ENCODE data around the gene SYNE4. TPM values are rescaled to one million over a fixed set of nuclear protein-coding genes. Genes with fewer than 3 reads are reported as not detected.
"Not testable (repeated sequence)": the region's sequence is repeated elsewhere in the genome, so short reads cannot be mapped to it uniquely, and the experiment has no call there.

SYNE4 gene
- total RNA-seq, 1 donor from 2014 or later: 1.1 TPM

- H4K20me1 ChIP-seq (ENCODE audit: insufficient read depth, low read length): no peaks in the 10 kb centered on the region
- peaks cover 14% of the 10 kb centered on the region for H3K27me3 ChIP-seq (ENCODE audit: insufficient read depth, low read length)
- peaks cover 4% of the 10 kb centered on the region for H3K9me3 Mint-ChIP-seq (ENCODE audit: unreplicated experiment)
- peaks cover 7% of the 10 kb centered on the region for H3K36me3 Mint-ChIP-seq (ENCODE audit: low read depth, unreplicated experiment)
- no peak overlapping the region for H3K27ac Mint-ChIP-seq (ENCODE audit: unreplicated experiment)
- no peaks in the 10 kb centered on the region for H3K4me1 Mint-ChIP-seq (ENCODE audit: low read depth, unreplicated experiment)
- H2AFZ ChIP-seq (ENCODE audit: low read depth, low read length): no peak overlapping the region
- H3K27me3 Mint-ChIP-seq (ENCODE audit: low read depth, unreplicated experiment): peaks cover 44% of the 10 kb centered on the region
- DNase-seq (ENCODE audit: low read depth) (no peak), FAIRE-seq (no peak)
- TF ChIP-seq CTCF (IDR thresholded peaks at IDR 0.05; ENCODE audit: insufficient read depth, low read depth, low read length): no peak
- peak; percentile 59 for TF ChIP-seq EZH2 (IDR thresholded peaks at IDR 0.05; ENCODE audit: insufficient read depth, low read length)
- H3K4me3 ChIP-seq (ENCODE audit: insufficient read depth, low read depth, low read length): no peak overlapping the region
- H3K36me3 ChIP-seq (ENCODE audit: insufficient read depth, low read length): no peaks in the 10 kb centered on the region
- no peak overlapping the region for H3K27ac ChIP-seq (ENCODE audit: low read depth, low read length)
- peak overlapping the region; percentile 26 for H3K4me2 ChIP-seq (ENCODE audit: low read length)
- H3K4me1 ChIP-seq (ENCODE audit: insufficient read depth, low read length): peaks cover 4% of the 10 kb centered on the region
- H3K79me2 ChIP-seq (ENCODE audit: insufficient read depth, low read length): no peaks in the 10 kb centered on the region
- no peaks in the 10 kb centered on the region for H3K9me3 ChIP-seq (ENCODE audit: insufficient read depth, low read depth, low read length)
- H3K9ac ChIP-seq (ENCODE audit: low read length): no peak overlapping the region
- H3K4me3 Mint-ChIP-seq (ENCODE audit: unreplicated experiment): no peak overlapping the region
These were observed 49.3 kb downstream of the SYNE4 start for GRCh38 chr19:35959040-35959967.

- TF ChIP-seq CTCF (IDR thresholded peaks at IDR 0.05; ENCODE audit: insufficient read depth, low read depth, low read length) (no peak), EZH2 (IDR thresholded peaks at IDR 0.05; ENCODE audit: insufficient read depth, low read length) (no peak)
- Histone ChIP-seq H4K20me1 (ENCODE audit: insufficient read depth, low read length) (no peaks in the 10 kb centered on the region), H3K4me3 (ENCODE audit: insufficient read depth, low read depth, low read length) (no peak overlapping the region), H3K27me3 (ENCODE audit: insufficient read depth, low read length) (peaks cover 14% of the 10 kb centered on the region), H3K9ac (ENCODE audit: low read length) (no peak overlapping the region), H2AFZ (ENCODE audit: low read depth, low read length) (no peak overlapping the region), H3K4me1 (ENCODE audit: insufficient read depth, low read length) (peaks cover 4% of the 10 kb centered on the region), H3K27ac (ENCODE audit: low read depth, low read length) (no peak overlapping the region), H3K9me3 (ENCODE audit: insufficient read depth, low read depth, low read length) (no peaks in the 10 kb centered on the region), H3K36me3 (ENCODE audit: insufficient read depth, low read length) (no peaks in the 10 kb centered on the region), H3K4me2 (ENCODE audit: low read length) (peak overlapping the region; percentile 26), H3K79me2 (ENCODE audit: insufficient read depth, low read length) (no peaks in the 10 kb centered on the region)
- DNase-seq (ENCODE audit: low read depth) (no peak), FAIRE-seq (no peak)
- Mint-ChIP-seq H3K9me3 (ENCODE audit: unreplicated experiment) (peaks cover 4% of the 10 kb centered on the region), H3K27me3 (ENCODE audit: low read depth, unreplicated experiment) (peaks cover 46% of the 10 kb centered on the region), H3K4me1 (ENCODE audit: low read depth, unreplicated experiment) (no peaks in the 10 kb centered on the region), H3K27ac (ENCODE audit: unreplicated experiment) (no peak overlapping the region), H3K36me3 (ENCODE audit: low read depth, unreplicated experiment) (peaks cover 7% of the 10 kb centered on the region), H3K4me3 (ENCODE audit: unreplicated experiment) (no peak overlapping the region)
These were observed 50.0 kb downstream of the SYNE4 start for GRCh38 chr19:35958660-35959039.

- DNase-seq (ENCODE audit: low read depth); FAIRE-seq; H3K36me3 ChIP-seq (ENCODE audit: insufficient read depth, low read length); H3K4me1 Mint-ChIP-seq (ENCODE audit: low read depth, unreplicated experiment); H3K4me3 Mint-ChIP-seq (ENCODE audit: unreplicated experiment); H3K4me2 ChIP-seq (ENCODE audit: low read length); H2AFZ ChIP-seq (ENCODE audit: low read depth, low read length); H3K36me3 Mint-ChIP-seq (ENCODE audit: low read depth, unreplicated experiment); H3K79me2 ChIP-seq (ENCODE audit: insufficient read depth, low read length); H3K27ac ChIP-seq (ENCODE audit: low read depth, low read length); H3K4me3 ChIP-seq (ENCODE audit: insufficient read depth, low read depth, low read length); H4K20me1 ChIP-seq (ENCODE audit: insufficient read depth, low read length); H3K9me3 ChIP-seq (ENCODE audit: insufficient read depth, low read depth, low read length); H3K27ac Mint-ChIP-seq (ENCODE audit: unreplicated experiment); H3K9me3 Mint-ChIP-seq (ENCODE audit: unreplicated experiment); H3K9ac ChIP-seq (ENCODE audit: low read length); H3K4me1 ChIP-seq (ENCODE audit: insufficient read depth, low read length): not testable (repeated sequence)
- H3K27me3 ChIP-seq (ENCODE audit: insufficient read depth, low read length): peaks cover 14% of the 10 kb centered on the region
- peaks cover 43% of the 10 kb centered on the region for H3K27me3 Mint-ChIP-seq (ENCODE audit: low read depth, unreplicated experiment)
These were observed 51.2 kb downstream of the SYNE4 start for GRCh38 chr19:35957411-35957810.

Measured in astrocyte (in vitro differentiated cells and primary cell).